ENCODE results near the gene SLC1A2.

GRCh38 chr11:35204614-35205013 is 214.7 kb downstream of the SLC1A2 start:
- TF ChIP-seq EP300 (IDR thresholded peaks at IDR 0.05; ENCODE audit: low read depth): no peak
- TF ChIP-seq CTCF (IDR thresholded peaks at IDR 0.05): no peak
